Gastroesophageal sphincter (tissue), 3 donors: ENCODE data around the gene KIAA0586.

ENCODE experiments used
- CTCF ChIP-seq, 4 experiments: fragments of 200-600 bp in 2 of 4; fragments of 450-650 bp in 2 of 4; sonication (generic) in 1 of 4; IDR thresholded peaks; one replicate each; pipeline ENCODE4 v1.5.1; 2017 to 2019; ENCODE audit warnings: antibody characterized with exemption in 4 of 4, mild to moderate bottlenecking in 2 of 4, moderate library complexity in 2 of 4
- EP300 ChIP-seq: sonication (generic); formaldehyde crosslinking; IDR thresholded peaks from one replicate; pipeline ENCODE4 v1.6.1; 2017; ENCODE audit warnings: antibody characterized with exemption, mild to moderate bottlenecking

GRCh38 chr14:58593977-58594376 lies 166.5 kb downstream of the KIAA0586 start:
- TF ChIP-seq CTCF (IDR thresholded peaks at IDR 0.05): no peak
- TF ChIP-seq EP300: no peak
